ENCODE measurements around the gene ITPKC.
A peak's percentile ranks its signal among the peaks of the same experiment; 100 is the strongest.
"Not testable (repeated sequence)": the region's sequence is repeated elsewhere in the genome, so short reads cannot be mapped to it uniquely, and the experiment has no call there.

ITPKC gene

GRCh38 chr19:40774916-40775631 is 58.2 kb downstream of the ITPKC start, which contains the start of gene MIA:
MIA (plus strand) TSS chr19:40775521; CDS start chr19:40775543, 22 bp downstream.
- no peak for DNase-seq

DNA sequence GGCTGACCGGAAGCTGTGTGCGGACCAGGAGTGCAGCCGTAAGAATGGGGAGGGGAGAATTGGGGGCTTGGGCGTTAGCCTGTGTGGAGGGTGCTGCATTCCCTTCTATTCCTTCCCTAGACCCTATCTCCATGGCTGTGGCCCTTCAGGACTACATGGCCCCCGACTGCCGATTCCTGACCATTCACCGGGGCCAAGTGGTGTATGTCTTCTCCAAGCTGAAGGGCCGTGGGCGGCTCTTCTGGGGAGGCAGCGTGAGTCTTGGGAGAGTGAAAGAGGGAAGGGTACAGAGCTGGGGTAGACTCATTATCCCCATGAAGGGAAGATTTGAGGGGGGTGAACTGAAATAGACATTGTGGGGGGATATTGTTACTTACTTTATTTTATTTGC is 58.7 kb downstream of the ITPKC start:
- DNase-seq = no peak

DNA sequence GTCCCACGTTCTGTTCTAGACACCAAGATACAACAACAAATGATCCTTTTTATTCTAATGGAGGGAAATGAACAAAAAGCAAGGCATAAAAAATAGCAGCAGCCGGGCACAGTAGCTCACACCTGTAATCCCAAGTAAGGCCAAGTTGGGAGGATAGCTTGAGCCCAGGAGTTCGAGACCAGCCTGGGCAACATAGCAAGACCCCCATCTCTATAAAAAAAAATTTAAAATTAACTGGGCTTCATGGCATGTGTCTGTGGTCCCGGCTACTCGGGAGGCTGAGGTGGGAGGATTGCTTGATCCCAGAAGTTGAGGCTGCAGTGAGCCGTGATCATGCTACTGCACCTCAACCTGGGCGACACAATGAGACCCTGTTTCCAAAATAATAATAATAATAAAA is 59.5 kb downstream of the ITPKC start:
- no peak for DNase-seq

DNA sequence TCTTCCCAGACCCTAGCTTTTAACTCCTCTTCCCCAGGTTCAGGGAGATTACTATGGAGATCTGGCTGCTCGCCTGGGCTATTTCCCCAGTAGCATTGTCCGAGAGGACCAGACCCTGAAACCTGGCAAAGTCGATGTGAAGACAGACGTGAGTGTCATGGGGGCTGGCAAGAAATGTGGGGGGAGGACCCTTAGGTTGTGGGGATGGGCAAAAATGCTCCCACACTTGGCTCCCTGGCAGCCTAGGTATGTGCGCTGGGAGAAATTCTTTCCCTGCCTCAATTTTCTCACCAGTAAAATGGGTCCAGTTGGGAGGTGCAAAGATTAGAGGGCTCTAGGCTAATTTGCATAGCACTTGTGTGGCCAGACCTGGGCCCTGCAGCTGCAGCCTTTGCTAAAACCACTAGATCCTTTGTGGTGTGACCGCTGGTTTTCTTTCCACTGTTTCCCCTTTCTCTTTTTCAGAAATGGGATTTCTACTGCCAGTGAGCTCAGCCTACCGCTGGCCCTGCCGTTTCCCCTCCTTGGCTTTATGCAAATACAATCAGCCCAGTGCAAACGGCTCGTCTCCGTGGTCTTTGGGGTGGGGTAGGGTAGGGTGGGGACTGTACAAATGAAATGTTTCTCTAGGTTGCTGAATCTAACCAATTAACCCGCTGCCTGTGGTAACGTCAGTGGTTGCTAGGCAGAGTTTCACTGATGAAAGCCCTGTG is 60.2 kb downstream of the ITPKC start:
- DNase-seq = peak; percentile 63

GRCh38 chr19:40777645-40777936 is 60.7 kb downstream of the ITPKC start:
- DNase-seq = no peak

DNA sequence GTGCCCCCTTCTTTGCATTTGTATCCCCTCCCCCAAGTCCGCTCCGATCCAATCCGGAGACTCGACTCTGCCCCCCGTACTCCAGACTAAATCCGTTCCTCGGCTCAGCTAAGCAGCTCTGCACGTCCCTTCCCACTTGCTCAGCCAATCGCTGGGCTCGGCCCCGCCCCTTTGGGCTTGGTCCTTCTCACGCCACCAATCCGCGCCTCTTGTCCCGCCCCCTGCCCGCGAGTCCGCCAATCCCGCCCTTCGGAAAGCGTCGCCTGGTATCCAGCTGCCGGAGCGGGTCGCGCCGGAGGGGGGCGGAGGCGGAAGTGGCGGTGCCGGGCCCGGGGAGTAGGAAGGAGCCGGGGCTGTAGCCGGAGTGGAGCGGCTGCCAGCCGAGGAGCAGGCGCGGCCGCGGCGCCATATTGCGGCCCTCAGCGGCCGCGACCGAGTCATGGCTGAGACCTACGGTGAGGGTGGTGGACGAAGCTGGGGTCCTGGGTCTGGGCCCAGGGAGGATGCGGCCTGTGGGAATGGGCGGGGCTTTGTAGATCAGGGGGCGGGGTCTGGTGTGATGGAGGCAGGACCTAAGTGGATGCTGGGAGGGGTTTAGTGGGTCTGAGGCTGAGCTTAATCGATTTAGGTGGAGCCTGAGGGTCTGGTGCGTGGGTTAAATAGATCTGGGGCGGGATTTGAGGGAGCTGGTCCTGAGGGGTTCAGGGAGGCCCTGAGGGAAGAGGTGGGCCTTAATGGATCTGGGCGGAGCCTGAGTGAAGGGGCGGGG is 61.2 kb downstream of the ITPKC start, which contains the start of gene RAB4B:
Gene RAB4B, plus strand, starts transcription at position 311 of the 769 bp plus-strand sequence. Its CDS starts 129 bp downstream, at position 440.
- DNase-seq = peak; percentile 99

DNA sequence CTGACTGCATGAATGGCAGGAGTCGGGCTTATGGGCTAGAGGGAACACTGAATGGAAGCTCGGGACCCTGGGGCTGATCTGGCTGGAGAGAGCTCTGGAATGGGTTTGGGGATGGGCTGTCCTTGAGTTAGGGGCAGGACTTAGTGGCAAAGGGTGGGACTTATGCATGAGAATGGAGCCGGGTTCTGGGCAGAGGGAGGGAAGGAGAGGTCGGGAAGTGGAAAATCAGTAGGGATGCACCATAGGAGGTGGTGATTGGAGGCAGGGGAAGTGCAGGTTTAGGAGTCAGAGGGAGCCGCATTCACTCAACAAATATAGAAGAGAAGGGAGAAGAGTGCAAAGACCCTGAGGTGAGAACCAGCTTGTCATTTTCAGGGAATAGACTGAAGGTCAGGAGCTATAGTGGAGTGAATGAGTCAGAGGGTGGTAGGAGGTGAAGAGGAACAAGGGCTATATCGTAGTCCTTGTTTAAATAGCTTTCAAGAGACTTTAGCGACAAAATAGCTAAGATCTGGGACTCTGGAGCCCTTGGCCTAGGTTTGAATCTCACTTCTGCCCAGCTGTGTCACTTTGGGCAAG is 61.9 kb downstream of the ITPKC start:
- DNase-seq = no peak

- no peak for DNase-seq
These were observed 63.7 kb downstream of the ITPKC start for GRCh38 chr19:40780582-40780981.

- no peak for DNase-seq
These were observed 64.2 kb downstream of the ITPKC start for GRCh38 chr19:40781140-40781539.

DNA sequence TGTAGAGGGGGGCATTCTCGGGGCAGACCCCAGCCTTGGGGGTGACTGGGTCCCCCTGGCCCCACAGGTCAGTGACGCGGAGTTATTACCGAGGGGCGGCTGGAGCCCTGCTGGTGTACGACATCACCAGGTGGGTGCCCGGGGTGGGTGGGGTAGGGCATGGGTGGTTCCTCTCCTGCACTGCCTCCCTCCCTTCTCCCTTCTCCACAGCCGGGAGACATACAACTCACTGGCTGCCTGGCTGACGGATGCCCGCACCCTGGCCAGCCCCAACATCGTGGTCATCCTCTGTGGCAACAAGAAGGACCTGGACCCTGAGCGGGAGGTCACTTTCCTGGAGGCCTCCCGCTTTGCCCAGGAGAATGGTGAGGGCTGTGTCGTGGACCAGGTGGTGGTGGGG is 66.8 kb downstream of the ITPKC start:
- no peak for DNase-seq

DNA sequence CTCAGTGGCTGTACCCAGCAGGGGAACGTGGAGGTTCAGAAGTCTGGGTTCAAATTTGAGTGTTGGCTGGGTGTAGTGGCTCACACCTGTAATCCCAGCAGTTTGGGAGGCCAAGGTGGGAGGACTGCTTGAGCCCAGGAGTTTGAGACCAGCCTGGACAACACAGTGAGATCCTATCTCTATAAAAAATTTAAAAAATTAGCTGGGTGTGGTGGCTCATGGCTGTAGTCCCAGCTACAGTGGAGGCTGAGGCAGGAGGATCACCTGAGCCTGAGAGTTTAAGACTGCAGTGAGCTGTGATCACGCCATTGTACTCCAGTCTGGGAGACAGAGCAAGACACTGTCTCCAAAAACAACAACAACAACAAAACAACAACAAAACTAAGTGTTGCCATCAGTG is 67.2 kb downstream of the ITPKC start:
- not testable (repeated sequence) for DNase-seq

DNA sequence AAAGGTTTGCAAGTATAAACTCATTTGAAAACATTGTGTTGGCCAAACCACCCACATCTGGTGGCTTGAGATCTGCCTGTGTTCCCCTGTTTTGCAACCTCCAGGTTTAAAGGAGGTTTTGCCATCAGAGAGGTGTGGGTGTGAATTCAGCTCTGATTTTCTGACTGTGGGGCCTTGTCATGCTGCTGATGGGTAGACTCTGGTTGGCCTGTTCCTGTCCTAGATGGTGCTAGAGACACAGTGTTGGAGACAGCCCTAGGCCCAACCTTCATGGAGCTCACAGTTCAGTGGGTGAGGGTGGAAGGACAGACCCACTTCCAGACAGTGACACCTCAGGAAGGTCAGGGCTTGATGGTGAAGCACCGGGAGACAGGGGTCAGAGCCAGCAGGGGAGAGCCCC is 68.6 kb downstream of the ITPKC start:
- no peak for DNase-seq

DNA sequence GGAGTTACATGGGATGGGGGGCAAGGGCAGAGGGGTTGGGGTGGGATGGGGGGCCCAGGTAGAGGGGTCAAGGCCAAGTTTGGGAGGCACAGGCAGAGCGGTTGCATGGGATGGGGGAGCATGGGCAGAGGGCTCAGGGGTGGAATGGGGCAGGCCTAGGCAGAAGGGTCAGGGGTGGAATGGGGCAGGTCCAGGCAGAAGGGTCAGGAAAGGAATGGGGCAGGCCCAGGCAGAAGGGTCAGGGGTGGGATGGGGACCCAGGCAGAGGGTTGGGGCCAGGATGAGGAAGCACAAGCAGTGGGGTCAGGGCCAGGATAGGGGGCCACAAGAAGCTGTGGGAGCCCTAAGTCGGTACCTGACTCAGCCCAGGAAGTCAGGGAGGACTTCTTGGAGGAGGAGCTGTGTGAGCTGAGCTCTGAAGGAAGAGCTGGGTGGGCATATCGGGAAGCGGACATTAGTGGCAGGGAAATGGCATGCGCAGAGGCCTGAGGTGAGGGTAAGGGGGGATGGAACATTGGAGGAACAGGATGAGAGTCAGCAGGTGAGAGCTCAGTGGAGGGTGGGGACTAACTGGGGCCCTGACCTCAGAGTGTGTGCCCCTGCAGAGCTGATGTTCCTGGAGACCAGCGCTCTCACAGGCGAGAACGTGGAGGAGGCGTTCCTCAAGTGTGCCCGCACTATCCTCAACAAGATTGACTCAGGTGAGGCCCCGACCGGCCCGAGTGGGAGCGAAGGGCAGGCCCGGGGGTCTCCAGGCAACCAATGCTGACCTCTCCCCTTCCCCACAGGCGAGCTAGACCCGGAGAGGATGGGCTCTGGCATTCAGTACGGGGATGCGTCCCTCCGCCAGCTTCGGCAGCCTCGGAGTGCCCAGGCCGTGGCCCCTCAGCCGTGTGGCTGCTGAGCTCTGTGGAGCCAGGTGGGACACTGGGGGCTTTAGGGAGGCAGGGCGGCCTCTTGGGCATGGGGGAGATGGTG is 69.4 kb downstream of the ITPKC start:
- no peak for DNase-seq
